ENCODE measurements around the gene GNG7.

GNG7 gene

DNA sequence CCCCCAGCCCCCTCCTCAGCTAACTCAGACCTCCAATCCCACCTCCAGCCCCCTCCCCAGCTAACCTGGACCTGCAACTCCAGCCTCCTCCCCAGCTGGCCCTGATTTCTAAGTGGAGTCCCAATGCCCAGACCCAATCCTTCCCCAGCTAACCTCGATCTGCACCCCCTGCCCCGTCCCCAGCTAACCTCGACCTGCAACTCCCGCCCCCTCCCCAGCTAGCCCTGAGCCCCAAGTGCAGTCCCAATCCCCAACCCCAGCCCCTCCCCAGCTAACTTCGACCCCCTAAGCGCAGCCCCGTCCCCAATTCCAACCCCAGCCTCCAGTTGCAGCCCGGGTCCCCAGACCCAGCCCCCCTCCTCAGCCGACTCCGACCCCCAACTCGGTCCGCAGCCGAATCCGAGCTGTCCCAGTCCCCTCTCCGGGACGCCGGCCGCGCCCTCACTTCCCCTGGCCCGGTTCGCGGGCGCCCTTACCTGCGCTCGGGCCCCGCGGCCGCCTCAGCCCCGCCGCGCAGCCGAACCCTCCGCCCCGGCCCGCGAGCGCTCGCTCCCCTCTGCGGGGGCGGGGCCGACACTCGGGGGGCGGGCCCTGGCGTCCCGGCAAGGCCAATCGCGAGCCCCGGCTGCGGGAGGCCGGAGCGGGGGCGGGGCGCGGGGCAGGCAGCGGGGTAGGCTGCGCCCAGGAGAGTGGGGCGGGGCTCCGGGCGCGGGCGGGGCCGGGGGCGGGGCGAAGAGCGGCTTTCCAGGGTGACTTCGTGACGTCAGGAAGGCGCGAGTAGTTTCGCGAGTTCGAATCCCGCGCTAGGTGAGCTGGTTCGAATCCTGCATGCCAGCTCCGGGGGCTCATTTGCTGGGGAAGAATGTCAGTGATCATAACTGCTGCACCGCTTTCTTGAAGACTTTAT is at the start of gene GNG7:
Gene GNG7 (minus strand): TSS at position 525 of the 907 bp plus-strand sequence. CDS start 182,006 bp downstream, outside the sequence.
- no peak for DNase-seq

GRCh38 chr19:2751438-2751830 is 48.9 kb upstream of the GNG7 start:
- DNase-seq, result no peak

DNA sequence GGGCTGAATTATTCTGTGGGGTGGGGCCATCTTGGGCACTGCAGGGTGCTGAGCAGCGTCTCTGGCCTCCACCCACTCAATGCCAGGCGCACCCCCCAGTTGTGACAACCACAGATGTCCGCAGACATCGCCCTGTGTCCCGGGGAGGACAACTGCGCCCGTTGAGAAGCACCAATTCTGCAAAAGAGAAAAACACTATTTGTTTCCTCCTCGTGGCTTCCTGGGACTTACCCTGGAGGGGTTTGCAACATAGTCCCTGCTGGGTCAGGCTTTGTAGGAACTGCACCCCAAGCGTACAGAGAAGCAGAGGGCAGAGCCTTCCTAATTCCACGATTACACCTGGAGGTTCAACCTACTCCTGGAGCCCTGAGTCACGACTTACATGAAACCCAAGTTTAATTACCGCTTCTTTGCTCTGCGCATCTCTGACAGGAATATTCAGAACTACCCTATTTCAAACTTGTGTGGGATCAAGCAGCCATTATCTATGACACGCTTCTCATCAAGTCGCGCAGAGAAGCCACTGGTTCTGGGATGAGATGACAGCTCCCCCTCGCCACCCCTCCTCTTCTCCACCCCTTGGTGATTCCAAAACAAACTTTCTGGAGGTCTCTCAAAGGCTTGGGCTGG is 48.4 kb upstream of the GNG7 start:
- DNase-seq, result no peak

DNA sequence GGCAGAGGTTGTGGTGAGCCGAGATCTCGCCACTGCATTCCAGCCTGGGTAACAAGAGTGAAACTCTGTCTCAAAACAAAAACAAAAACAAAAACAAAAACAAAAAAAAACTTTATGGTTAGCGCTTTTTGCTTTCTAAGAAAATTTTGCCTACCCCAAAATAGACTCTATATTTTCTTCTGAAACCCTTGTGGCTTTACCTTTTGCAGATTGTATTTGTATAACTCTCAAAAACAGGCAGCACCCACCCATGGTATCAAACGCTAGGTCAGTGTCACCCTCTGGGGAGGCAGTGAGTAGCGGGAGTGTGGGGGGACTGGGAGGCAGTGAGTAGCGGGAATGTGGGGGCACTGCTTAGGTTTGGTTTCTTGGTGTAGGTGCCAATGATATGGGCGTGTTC is 44.9 kb upstream of the GNG7 start:
- no peak for DNase-seq

GRCh38 chr19:2744113-2744512 is 41.6 kb upstream of the GNG7 start:
- DNase-seq, result no peak

GRCh38 chr19:2743099-2743498 is 40.6 kb upstream of the GNG7 start:
- no peak for DNase-seq

DNA sequence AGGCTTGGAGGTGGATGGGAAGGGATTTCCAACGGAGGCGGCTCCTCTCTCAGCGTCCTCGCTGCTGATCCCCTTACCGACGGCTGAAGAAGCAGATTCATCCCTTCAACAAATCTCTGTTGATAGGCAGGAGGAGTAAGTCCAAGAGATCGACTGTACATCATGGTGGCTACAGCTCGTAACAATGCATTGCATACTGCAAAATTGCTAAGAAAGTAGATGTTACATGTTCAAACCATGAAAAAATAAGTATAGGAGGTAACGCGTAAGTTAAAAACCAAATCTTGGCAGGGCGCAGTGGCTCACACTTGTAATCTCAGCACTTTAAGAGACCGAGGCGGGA is 37.8 kb upstream of the GNG7 start:
- DNase-seq, result no peak

- peak; percentile 87 for DNase-seq
Measured at GRCh38 chr19:2739602-2740313, 37.3 kb upstream of the GNG7 start, which contains the start of gene SLC39A3. Gene SLC39A3 (minus strand): TSS chr19:2740017. CDS start chr19:2737257, 2,760 bp downstream.

GRCh38 chr19:2736550-2737190 is 34.2 kb upstream of the GNG7 start:
- DNase-seq, result no peak

GRCh38 chr19:2735374-2735773 is 32.9 kb upstream of the GNG7 start:
- DNase-seq, result no peak

GRCh38 chr19:2734589-2735288 is 32.2 kb upstream of the GNG7 start:
- DNase-seq, result no peak

DNA sequence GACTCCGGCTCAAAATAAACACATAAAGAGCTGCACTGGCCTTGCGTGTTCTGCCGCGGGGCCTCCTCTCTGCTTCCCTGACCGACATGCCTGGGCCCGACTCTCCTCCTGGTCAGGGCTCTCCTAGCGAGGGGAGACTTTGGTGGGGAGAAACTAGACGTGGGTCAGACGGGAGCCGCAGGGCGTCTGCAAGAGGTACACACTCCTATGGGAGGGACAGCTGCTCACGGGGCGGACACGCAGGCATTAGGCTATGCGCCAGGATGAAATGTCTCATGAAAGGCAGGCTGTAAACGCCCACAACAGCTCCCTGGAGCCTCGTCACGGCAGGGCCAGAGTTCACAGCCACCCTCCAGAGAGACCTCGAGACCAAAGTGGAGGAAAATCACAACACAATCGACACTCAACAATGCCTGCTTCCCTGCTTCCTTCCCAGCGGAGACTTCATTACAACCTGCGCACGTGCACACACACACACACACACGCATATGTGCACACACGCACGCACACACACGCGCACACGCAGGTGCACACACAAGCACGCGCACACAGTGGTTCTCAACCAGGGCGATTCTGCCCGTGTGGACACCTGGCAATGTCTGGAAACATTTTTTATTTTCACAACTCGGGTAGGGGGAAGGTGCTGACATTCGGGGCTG is 31.6 kb upstream of the GNG7 start:
- DNase-seq, result no peak

DNA sequence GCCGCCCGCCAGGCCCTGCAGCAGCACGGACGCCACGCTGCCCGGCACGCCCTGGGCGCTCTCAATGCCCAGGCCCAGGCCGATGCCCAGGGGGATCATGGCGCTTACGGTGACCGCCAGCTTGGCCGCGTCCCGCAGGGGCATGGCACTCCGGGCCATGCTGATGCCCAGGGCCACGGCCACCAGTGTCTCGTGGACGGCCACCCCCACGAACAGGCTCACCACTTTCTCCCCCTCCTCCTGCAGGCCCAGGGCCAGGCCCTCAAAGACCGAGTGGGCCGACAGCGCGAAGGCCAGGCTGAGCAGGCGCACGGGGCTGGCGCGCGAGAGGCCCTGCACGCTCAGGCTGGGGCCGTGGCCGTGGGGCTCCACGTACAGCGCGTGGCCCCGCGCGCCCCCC is 30.4 kb upstream of the GNG7 start:
- no peak for DNase-seq

DNA sequence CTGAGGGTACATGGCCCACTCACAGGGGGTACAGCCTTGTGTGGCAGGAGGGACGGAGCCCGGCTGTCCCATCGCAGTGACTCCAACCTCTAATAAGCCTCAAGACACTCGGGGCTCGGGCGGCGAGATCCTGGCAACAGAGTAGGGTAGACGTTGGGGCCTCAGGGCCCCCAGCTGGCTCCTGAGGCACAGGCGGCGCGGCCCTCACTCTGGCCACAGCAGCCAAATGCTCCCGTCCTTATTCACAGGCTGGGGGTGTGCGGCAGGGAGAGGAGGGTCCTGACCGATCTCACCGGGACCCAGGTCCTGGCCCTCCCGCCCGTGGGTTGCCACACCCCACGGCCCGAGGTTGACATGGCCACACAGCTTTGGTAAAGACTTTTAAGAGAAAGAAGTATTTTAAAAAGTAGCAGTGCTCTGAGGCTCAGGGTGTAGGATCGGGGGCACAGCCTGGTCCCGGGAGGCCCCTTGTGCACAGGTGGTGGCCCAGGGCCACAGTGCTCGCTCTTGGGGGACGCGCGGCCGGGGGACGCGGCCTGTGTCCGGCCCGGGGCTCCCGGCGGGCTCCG is 29.7 kb upstream of the GNG7 start:
- DNase-seq, result no peak

DNA sequence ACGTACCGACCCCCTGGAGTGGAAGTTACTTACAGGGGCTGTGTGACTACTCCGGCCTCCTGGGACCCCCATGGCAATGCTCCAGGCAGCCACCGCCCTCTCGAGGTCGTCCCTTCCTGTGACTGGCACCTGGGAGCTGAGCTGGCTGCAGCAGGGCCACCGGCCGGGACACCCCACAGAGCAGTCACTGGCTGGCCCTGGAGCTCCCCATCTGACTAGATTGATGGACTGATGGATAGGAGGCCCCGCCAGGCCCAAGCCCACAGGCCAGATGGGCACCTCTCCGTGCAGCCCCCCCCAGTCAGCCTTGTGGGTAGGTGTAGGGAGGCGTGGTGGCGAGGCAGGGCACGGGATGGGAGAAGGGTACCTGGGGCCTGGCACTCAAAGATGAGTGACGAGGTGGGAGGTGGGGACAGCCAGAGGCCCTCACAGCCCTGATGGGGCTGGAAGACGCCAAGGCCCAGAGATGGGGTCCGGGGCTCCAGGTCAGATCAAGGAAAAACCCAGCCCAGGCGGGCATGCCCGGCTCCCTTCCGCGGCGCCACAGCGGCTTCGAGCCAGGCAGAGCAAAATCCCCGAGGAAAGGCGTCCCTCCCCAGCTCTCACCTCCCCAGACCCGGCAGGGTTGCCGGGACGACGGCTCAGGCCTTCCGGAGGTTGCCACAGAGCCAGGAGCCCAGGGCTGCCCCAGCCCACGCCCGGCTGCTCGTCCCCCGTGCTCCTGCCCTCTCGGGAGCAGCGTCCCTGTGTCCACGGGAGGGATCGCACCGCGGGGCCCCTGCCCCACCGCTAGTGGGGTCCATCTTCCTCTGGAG is 28.9 kb upstream of the GNG7 start:
- DNase-seq, result no peak

- no peak for DNase-seq
Measured at GRCh38 chr19:2729943-2730818, 27.7 kb upstream of the GNG7 start.

DNA sequence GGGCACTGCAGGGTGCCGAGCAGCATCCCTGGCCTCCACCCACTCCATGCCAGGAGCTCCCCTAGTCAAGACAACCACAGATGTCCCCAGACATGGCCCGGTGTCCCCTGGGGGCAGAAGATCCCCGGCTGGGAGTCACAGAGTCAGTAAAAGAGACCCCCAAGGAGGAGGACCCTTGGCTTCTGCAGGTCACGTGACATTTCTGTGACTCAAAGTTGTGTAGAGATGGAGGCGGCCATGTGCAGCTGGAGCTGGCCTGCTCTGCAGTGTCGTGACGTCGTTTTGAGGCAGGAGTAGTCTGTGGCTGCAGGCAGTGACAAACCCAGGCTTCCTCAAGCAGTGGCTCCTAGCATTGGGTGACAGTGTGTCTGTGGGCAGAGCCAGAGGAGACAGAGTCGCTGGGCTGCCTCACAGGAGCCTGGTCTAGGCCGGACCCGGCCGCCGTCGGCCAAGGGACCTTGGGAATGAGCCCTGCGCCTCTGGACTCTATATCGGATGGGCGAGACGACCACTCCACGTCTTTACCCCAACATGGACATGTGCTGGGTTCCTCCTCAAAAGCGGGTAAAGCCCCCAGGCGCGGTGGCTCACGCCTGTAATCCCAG is 26.4 kb upstream of the GNG7 start:
- no peak for DNase-seq

DNA sequence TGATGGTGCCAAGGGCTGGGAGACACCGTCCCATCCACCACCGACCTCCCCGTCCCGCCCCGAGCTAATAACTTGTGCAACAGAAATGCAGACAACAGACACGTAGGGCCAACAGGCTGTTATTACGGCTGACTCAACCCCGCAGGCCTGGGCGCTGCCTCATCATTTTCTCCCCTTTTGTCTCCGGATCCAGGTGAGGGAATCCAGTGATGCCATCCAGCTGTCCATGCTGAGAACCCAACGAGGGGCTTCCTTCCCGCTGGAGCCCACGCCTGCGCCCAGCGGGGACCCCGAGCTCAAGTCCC is 25.1 kb upstream of the GNG7 start:
- no peak for DNase-seq

DNA sequence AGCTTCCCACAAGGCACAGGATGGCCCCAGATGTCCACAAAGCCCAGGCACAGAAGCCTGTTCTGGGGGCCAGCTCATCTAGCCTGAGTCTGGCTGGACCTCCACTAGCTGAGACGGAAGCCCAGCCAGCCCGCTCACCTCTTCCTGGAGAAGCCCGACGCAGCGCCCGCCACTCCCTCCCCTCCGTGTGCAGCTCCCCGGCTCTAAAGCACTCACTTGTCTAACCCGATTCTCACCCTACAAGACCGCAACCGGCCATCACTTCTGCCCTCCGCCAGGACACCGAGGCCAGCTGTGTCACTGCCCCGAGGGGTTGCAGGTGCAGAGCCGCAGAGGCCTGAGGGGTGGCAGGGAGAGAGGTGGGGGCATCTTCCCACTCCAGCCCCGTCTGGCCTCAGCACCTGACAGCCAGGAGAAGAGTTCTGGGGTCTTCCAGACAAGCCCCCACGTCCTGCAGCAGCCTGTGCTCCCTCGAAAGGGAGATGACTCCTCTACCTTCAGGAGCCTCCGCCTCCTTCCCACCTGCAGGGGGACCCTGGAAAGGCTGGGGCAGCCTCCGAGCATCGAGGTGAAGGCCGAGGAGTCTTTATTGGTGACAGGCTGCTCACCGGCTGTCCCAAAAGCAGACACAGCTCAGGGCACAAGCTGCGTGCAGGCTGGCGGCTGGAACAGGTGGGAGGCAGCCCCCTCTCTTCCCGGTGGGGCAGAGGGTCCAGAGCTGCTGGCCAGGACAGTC is 24.6 kb upstream of the GNG7 start:
- DNase-seq, result no peak
